Tibial nerve (tissue), 3 donors: ENCODE measurements around the gene SERPINA1.

ENCODE experiments used
- CTCF ChIP-seq, 5 experiments: fragments of 200-600 bp in 3 of 5; fragments of 450-650 bp in 2 of 5; sonication (generic) in 3 of 5; IDR thresholded peaks; one replicate each; pipeline ENCODE4 v1.5.1; 2016 to 2019; ENCODE audit warnings: antibody characterized with exemption in 5 of 5, mild to moderate bottlenecking in 3 of 5, moderate library complexity in 2 of 5
- POLR2A ChIP-seq, 2 donors: fragments of 450-650 bp; IDR thresholded peaks; one replicate each; pipeline ENCODE4 v1.6.1; 2017; ENCODE audit warnings: antibody characterized with exemption in 2 of 2, mild to moderate bottlenecking in 2 of 2, moderate library complexity in 2 of 2

GRCh38 chr14:94398536-94398935 lies 10.1 kb upstream of the SERPINA1 start:
- TF ChIP-seq CTCF (IDR thresholded peaks at IDR 0.05), result no peak
- TF ChIP-seq POLR2A (IDR thresholded peaks at IDR 0.05), result no peak
